ENCODE data around the gene TMEM109. TPM values are rescaled to one million over a fixed set of nuclear protein-coding genes. Genes with fewer than 3 reads are reported as not detected.

TMEM109 gene
- total RNA-seq, 4 donors from 2014 or later: 61.9 to 105 (median 96.0) TPM

GRCh38 chr11:60902625-60903024 lies 11.3 kb upstream of the TMEM109 start:
- 92 to 93% methylated on average over 10 to 11 of the region's 11 CpGs for WGBS, 2 donors
- H3K4me3 ChIP-seq (replicated peaks in 1 of 3): no peak overlapping the region
- intact Hi-C loops (cut with DNase I): no loop called here
- no peak for DNase-seq
- TF ChIP-seq POLR2A (IDR thresholded peaks at IDR 0.05): no peak
- TF ChIP-seq, protein P1, sequence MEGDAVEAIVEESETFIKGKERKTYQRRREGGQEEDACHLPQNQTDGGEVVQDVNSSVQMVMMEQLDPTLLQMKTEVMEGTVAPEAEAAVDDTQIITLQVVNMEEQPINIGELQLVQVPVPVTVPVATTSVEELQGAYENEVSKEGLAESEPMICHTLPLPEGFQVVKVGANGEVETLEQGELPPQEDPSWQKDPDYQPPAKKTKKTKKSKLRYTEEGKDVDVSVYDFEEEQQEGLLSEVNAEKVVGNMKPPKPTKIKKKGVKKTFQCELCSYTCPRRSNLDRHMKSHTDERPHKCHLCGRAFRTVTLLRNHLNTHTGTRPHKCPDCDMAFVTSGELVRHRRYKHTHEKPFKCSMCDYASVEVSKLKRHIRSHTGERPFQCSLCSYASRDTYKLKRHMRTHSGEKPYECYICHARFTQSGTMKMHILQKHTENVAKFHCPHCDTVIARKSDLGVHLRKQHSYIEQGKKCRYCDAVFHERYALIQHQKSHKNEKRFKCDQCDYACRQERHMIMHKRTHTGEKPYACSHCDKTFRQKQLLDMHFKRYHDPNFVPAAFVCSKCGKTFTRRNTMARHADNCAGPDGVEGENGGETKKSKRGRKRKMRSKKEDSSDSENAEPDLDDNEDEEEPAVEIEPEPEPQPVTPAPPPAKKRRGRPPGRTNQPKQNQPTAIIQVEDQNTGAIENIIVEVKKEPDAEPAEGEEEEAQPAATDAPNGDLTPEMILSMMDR (IDR thresholded peaks at IDR 0.05): no peak
- no peaks in the 10 kb centered on the region for H3K9me3 ChIP-seq
- no peaks in the 10 kb centered on the region for H3K27me3 ChIP-seq
- peaks cover 15 to 21% of the 10 kb centered on the region in 2 donors for H3K4me1 ChIP-seq
- H3K27ac ChIP-seq: no peak overlapping the region
- H3K36me3 ChIP-seq: peaks cover 43 to 53% of the 10 kb centered on the region in 2 donors

DNA sequence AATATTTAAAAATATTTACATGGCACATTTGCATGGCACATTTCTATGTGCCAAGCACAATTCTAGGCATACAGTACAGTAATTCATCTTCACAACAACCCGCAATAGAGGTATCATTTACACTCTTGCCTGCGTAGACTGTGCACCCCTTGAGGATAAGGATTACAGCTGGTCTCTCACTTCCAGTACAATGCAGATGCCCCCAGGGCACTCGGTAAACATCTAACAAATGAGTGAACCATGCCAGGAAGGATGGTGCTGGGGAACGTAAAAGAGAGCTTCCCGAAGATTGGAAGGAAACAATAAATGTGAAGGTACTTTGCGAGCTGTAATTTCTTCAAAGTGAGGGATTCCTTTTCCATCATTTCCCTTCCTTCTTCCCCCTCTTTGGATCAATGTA lies 8.9 kb upstream of the TMEM109 start:
- H3K4me1 ChIP-seq: peaks cover 15 to 21% of the 10 kb centered on the region in 2 donors
- no peak for DNase-seq
- H3K27ac ChIP-seq: no peak overlapping the region
- H3K27me3 ChIP-seq: no peaks in the 10 kb centered on the region
- peaks cover 27 to 35% of the 10 kb centered on the region in 2 donors for H3K36me3 ChIP-seq
- peak overlapping the region in 1 of 3 donors; percentile 98 for H3K4me3 ChIP-seq (replicated peaks in 1 of 3)
- intact Hi-C loops (cut with DNase I): no loop called here
- WGBS, 2 donors: 62 to 63% methylated on average over 6 of the region's 6 CpGs
- TF ChIP-seq, protein P1 (IDR thresholded peaks at IDR 0.05): no peak
- TF ChIP-seq POLR2A (IDR thresholded peaks at IDR 0.05): no peak
- no peaks in the 10 kb centered on the region for H3K9me3 ChIP-seq

GRCh38 chr11:60905551-60906113 lies 8.3 kb upstream of the TMEM109 start:
- Histone ChIP-seq H3K27me3 (no peaks in the 10 kb centered on the region), H3K9me3 (no peaks in the 10 kb centered on the region), H3K27ac (peak overlapping the region; percentile 74 to 88 (median 78)), H3K4me1 (peaks cover 15 to 21% of the 10 kb centered on the region in 2 donors), H3K36me3 (peaks cover 21 to 29% of the 10 kb centered on the region in 2 donors), H3K4me3 (replicated peaks in 1 of 3) (peak overlapping the region; percentile 54 to 98 (median 78))
- TF ChIP-seq, protein P1 (IDR thresholded peaks at IDR 0.05): no peak
- TF ChIP-seq POLR2A (IDR thresholded peaks at IDR 0.05): no peak
- DNase-seq: peak; percentile 14 to 23
- intact Hi-C loops (cut with DNase I): no loop called here
- WGBS, 2 donors: 10 to 12% methylated on average over 16 of the region's 16 CpGs

DNA sequence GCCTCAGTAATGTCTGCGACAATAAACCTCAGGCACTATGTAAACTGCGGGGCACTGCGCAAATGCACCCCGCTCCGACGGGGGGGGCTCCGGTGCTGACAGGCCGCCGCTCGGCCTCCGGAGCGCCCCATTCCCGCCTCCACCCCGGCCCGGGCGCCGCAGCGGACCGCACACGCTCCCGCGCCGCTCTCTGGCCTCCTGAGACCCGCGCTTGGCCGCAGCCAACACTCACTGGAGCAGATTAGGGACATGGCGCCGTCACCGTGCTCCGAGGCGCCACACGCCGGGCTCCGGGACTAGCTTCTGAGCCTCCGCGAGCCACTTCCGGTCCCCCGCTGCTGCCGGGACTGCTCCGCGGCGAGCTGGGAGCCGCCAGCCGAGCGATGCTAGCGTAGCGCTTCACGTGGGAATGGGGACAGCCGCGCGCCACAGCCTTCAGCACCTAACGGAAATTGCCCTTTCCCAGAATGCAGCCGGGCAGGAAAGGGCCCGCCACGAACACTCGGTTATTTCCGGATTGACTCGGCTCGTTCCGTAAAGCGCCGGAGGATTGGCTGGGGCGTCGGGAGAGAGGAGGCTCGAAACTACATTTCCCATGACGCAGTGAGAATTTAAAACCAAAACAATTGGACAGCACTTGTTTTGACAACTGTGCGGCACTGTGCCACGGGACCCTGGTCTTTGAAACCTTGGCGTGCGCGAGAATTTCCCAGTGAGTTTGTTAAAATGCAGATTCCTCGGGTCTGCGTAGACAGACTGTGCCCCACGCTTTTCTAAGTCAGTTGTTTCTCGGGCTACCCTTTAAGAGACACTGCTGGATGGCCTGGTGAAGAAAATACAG lies 7.6 kb upstream of the TMEM109 start, which contains the start of gene PRPF19:
Gene PRPF19 (minus strand): TSS at position 454 of the 841 bp plus-strand sequence. CDS start 203 bp downstream, at position 251.
- H3K4me3 ChIP-seq (replicated peaks in 1 of 3): peak within 1 kb of the TSS; percentile 54 to 98 (median 78)
- intact Hi-C loops (cut with DNase I): no loop called here
- DNase-seq: peak; percentile 96 to 98
- TF ChIP-seq POLR2A (IDR thresholded peaks at IDR 0.05): peak in 1 of 2 donors; percentile 85
- TF ChIP-seq, protein P1 (IDR thresholded peaks at IDR 0.05): no peak
- H3K27ac ChIP-seq: peak within 1 kb of the TSS; percentile 74 to 88 (median 78)
- no peaks in the 10 kb centered on the region for H3K27me3 ChIP-seq
- peaks cover 13 to 22% of the 10 kb centered on the region in 2 donors for H3K36me3 ChIP-seq
- H3K4me1 ChIP-seq: peaks cover 15 to 21% of the 10 kb centered on the region in 2 donors
- no peaks in the 10 kb centered on the region for H3K9me3 ChIP-seq
- WGBS, 2 donors: 0% methylated on average over 23 to 40 of the region's 75 CpGs

All from thyroid gland (tissue), 4 donors.